HEK293 (cell line): ENCODE results near the gene C19orf12.

ENCODE experiments used
- CTCF ChIP-seq: fragments of 450-650 bp; formaldehyde crosslinking; IDR thresholded peaks from 2 replicates; pipeline ENCODE4 v1.5.1; 2016; ENCODE audit warnings: missing biosample characterization, missing genetic modification characterization
- SP2 ChIP-seq: fragments of 450-650 bp; formaldehyde crosslinking; IDR thresholded peaks from 2 replicates; pipeline ENCODE4 v1.5.1; 2016; ENCODE audit warnings: missing biosample characterization, missing genetic modification characterization
- ZNF521 ChIP-seq: fragments of 450-650 bp; formaldehyde crosslinking; IDR thresholded peaks from 2 replicates; pipeline ENCODE4 v1.5.1; 2017; ENCODE audit warnings: missing biosample characterization, mild to moderate bottlenecking, missing genetic modification characterization
- ZSCAN5A ChIP-seq: fragments of 450-650 bp; formaldehyde crosslinking; IDR thresholded peaks from 2 replicates; pipeline ENCODE4 v1.5.1; 2016; ENCODE audit warnings: missing biosample characterization, missing genetic modification characterization
- TF ChIP-seq, protein P1 (sequence below): fragments of 450-650 bp; formaldehyde crosslinking; IDR thresholded peaks from 2 replicates; pipeline ENCODE4 v1.5.1; 2016; ENCODE audit warnings: missing biosample characterization, missing genetic modification characterization
- TF ChIP-seq, protein P2 (sequence below): fragments of 450-650 bp; IDR thresholded peaks from 2 replicates; pipeline ENCODE4 v1.5.1; 2018; ENCODE audit warnings: missing biosample characterization, missing genetic modification characterization
- TF ChIP-seq, protein P3 (sequence below): fragments of 450-650 bp; IDR thresholded peaks from 2 replicates; pipeline ENCODE4 v1.5.1; 2018; ENCODE audit warnings: missing biosample characterization, mild to moderate bottlenecking, missing genetic modification characterization

DNA sequence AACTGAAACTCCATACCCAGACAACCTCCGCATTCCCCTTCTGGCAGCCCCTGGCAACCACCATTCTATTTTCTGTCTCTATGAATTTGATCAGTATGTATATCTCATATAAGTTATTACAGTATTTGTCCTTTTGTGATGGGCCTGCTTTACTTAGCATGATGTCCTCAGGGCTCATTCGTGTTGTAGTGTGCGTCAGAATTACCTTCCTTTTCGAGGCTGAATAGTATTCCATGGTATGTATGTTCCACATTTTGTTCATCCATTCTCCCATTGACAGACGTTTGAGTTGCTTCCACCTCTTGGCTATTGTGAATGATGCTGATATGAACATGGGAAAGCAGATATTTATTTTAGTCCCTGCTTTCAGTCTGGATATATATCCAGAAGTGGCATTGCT, 44.8 kb downstream of the C19orf12 start:
- TF ChIP-seq CTCF (tag by site-specific recombination) (no peak), SP2 (tag by site-specific recombination) (no peak), ZSCAN5A (tag by site-specific recombination) (no peak), ZNF521 (tag by site-specific recombination) (no peak)
- TF ChIP-seq, protein P1, sequence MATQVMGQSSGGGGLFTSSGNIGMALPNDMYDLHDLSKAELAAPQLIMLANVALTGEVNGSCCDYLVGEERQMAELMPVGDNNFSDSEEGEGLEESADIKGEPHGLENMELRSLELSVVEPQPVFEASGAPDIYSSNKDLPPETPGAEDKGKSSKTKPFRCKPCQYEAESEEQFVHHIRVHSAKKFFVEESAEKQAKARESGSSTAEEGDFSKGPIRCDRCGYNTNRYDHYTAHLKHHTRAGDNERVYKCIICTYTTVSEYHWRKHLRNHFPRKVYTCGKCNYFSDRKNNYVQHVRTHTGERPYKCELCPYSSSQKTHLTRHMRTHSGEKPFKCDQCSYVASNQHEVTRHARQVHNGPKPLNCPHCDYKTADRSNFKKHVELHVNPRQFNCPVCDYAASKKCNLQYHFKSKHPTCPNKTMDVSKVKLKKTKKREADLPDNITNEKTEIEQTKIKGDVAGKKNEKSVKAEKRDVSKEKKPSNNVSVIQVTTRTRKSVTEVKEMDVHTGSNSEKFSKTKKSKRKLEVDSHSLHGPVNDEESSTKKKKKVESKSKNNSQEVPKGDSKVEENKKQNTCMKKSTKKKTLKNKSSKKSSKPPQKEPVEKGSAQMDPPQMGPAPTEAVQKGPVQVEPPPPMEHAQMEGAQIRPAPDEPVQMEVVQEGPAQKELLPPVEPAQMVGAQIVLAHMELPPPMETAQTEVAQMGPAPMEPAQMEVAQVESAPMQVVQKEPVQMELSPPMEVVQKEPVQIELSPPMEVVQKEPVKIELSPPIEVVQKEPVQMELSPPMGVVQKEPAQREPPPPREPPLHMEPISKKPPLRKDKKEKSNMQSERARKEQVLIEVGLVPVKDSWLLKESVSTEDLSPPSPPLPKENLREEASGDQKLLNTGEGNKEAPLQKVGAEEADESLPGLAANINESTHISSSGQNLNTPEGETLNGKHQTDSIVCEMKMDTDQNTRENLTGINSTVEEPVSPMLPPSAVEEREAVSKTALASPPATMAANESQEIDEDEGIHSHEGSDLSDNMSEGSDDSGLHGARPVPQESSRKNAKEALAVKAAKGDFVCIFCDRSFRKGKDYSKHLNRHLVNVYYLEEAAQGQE (tag by site-specific recombination): no peak
- TF ChIP-seq, protein P2, sequence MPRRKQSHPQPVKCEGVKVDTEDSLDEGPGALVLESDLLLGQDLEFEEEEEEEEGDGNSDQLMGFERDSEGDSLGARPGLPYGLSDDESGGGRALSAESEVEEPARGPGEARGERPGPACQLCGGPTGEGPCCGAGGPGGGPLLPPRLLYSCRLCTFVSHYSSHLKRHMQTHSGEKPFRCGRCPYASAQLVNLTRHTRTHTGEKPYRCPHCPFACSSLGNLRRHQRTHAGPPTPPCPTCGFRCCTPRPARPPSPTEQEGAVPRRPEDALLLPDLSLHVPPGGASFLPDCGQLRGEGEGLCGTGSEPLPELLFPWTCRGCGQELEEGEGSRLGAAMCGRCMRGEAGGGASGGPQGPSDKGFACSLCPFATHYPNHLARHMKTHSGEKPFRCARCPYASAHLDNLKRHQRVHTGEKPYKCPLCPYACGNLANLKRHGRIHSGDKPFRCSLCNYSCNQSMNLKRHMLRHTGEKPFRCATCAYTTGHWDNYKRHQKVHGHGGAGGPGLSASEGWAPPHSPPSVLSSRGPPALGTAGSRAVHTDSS (tag by site-specific recombination): no peak
- TF ChIP-seq, protein P3, sequence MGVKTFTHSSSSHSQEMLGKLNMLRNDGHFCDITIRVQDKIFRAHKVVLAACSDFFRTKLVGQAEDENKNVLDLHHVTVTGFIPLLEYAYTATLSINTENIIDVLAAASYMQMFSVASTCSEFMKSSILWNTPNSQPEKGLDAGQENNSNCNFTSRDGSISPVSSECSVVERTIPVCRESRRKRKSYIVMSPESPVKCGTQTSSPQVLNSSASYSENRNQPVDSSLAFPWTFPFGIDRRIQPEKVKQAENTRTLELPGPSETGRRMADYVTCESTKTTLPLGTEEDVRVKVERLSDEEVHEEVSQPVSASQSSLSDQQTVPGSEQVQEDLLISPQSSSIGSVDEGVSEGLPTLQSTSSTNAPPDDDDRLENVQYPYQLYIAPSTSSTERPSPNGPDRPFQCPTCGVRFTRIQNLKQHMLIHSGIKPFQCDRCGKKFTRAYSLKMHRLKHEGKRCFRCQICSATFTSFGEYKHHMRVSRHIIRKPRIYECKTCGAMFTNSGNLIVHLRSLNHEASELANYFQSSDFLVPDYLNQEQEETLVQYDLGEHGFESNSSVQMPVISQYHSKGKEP: no peak
